Testis (tissue), 2 donors: ENCODE data around the gene DNAH17.

Source experiments
- POLR2A ChIP-seq: fragments of 450-650 bp; IDR thresholded peaks from one replicate; pipeline ENCODE4 v1.6.1; 2017; ENCODE audit warnings: antibody characterized with exemption, mild to moderate bottlenecking, moderate library complexity
- TF ChIP-seq, protein P1 (sequence below), 3 experiments: fragments of 450-650 bp in 2 of 3; fragments of 200-600 bp in 1 of 3; sonication (generic) in 1 of 3; IDR thresholded peaks; one replicate each; pipeline ENCODE4 v1.5.1; 2016 to 2019; ENCODE audit warnings: antibody characterized with exemption in 3 of 3, mild to moderate bottlenecking in 2 of 3, moderate library complexity in 1 of 3

DNA sequence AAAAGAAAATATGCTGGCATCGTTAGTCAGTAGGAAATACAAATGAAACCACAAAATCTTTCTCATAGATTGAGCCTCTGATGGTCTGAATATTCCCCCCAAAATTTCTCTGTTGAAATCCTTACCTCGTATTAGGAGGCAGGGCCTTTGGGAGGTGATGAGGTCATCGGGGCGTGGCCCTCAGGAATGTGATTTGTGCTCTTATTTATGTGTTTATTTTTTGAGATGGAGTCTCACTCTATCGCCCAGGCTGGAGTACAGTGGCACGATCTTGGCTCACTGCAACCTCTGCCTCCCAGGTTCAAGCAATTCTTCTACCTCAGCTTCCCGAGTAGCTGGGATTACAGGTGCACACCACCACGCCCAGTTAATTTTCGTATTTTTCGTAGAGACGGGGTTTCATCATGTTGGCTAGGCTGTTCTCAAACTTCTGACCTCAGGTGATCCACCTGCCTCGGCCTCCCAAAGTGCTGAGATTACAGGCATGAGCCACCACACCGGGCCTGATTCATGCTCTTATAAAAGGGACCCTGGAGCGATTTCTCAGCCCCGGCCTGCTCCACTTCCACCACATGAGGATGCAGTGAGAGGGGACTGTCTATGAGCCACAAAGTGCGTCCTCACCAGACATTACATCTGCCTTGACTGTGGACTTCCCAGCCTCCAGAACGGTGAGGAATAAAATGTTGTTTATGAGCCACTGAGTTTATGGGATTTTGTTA, 53.1 kb downstream of the DNAH17 start:
- TF ChIP-seq, protein P1, sequence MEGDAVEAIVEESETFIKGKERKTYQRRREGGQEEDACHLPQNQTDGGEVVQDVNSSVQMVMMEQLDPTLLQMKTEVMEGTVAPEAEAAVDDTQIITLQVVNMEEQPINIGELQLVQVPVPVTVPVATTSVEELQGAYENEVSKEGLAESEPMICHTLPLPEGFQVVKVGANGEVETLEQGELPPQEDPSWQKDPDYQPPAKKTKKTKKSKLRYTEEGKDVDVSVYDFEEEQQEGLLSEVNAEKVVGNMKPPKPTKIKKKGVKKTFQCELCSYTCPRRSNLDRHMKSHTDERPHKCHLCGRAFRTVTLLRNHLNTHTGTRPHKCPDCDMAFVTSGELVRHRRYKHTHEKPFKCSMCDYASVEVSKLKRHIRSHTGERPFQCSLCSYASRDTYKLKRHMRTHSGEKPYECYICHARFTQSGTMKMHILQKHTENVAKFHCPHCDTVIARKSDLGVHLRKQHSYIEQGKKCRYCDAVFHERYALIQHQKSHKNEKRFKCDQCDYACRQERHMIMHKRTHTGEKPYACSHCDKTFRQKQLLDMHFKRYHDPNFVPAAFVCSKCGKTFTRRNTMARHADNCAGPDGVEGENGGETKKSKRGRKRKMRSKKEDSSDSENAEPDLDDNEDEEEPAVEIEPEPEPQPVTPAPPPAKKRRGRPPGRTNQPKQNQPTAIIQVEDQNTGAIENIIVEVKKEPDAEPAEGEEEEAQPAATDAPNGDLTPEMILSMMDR (IDR thresholded peaks at IDR 0.05) = no peak
- TF ChIP-seq POLR2A = no peak
